ENCODE data around the gene C6orf89. TPM values are rescaled to one million over a fixed set of nuclear protein-coding genes. Genes with fewer than 3 reads are reported as not detected.

C6orf89 gene
- total RNA-seq, 1 experiment from 2014 or later = 13.2 TPM

GRCh38 chr6:36908747-36909146 is 23.0 kb downstream of the C6orf89 start:
- no peaks in the 10 kb centered on the region for H3K9me3 Mint-ChIP-seq
- ChIA-PET POLR2A (no interaction called here), CTCF (no interaction called here)
- no peak overlapping the region for H3K27ac Mint-ChIP-seq
- ATAC-seq (no peak), DNase-seq (ENCODE audit: low spot score) (no peak)
- TF ChIP-seq SMAD3 (CRISPR knock-in tag; IDR thresholded peaks at IDR 0.05; ENCODE audit: borderline replicate concordance) (no peak), FOXP4 (CRISPR knock-in tag; IDR thresholded peaks at IDR 0.05) (no peak), ZNF396 (CRISPR knock-in tag; IDR thresholded peaks at IDR 0.05; ENCODE audit: borderline replicate concordance) (no peak), RORB (CRISPR knock-in tag; IDR thresholded peaks at IDR 0.05) (no peak), CDX4 (CRISPR knock-in tag; IDR thresholded peaks at IDR 0.05; ENCODE audit: borderline replicate concordance) (no peak), PRRX2 (CRISPR knock-in tag; IDR thresholded peaks at IDR 0.05) (no peak), ZBTB43 (CRISPR knock-in tag; IDR thresholded peaks at IDR 0.05) (no peak), ZNF121 (CRISPR knock-in tag; IDR thresholded peaks at IDR 0.05) (no peak), MXD4 (CRISPR knock-in tag; IDR thresholded peaks at IDR 0.05; ENCODE audit: borderline replicate concordance) (no peak), SOX15 (CRISPR knock-in tag; IDR thresholded peaks at IDR 0.05) (no peak), NR3C1 (CRISPR knock-in tag; conservative IDR thresholded peaks at IDR 0.05; ENCODE audit: low read depth) (no peak), FOXK1 (CRISPR knock-in tag; IDR thresholded peaks at IDR 0.05) (no peak), CBFB (CRISPR knock-in tag; IDR thresholded peaks at IDR 0.05; ENCODE audit: low read depth) (no peak)
- TF ChIP-seq, protein P1, sequence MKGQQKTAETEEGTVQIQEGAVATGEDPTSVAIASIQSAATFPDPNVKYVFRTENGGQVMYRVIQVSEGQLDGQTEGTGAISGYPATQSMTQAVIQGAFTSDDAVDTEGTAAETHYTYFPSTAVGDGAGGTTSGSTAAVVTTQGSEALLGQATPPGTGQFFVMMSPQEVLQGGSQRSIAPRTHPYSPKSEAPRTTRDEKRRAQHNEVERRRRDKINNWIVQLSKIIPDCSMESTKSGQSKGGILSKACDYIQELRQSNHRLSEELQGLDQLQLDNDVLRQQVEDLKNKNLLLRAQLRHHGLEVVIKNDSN (CRISPR knock-in tag; IDR thresholded peaks at IDR 0.05) = no peak
- TF ChIP-seq, protein P2, sequence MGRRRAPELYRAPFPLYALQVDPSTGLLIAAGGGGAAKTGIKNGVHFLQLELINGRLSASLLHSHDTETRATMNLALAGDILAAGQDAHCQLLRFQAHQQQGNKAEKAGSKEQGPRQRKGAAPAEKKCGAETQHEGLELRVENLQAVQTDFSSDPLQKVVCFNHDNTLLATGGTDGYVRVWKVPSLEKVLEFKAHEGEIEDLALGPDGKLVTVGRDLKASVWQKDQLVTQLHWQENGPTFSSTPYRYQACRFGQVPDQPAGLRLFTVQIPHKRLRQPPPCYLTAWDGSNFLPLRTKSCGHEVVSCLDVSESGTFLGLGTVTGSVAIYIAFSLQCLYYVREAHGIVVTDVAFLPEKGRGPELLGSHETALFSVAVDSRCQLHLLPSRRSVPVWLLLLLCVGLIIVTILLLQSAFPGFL (CRISPR knock-in tag; IDR thresholded peaks at IDR 0.05; ENCODE audit: borderline replicate concordance) = no peak
- TF ChIP-seq, protein P3, sequence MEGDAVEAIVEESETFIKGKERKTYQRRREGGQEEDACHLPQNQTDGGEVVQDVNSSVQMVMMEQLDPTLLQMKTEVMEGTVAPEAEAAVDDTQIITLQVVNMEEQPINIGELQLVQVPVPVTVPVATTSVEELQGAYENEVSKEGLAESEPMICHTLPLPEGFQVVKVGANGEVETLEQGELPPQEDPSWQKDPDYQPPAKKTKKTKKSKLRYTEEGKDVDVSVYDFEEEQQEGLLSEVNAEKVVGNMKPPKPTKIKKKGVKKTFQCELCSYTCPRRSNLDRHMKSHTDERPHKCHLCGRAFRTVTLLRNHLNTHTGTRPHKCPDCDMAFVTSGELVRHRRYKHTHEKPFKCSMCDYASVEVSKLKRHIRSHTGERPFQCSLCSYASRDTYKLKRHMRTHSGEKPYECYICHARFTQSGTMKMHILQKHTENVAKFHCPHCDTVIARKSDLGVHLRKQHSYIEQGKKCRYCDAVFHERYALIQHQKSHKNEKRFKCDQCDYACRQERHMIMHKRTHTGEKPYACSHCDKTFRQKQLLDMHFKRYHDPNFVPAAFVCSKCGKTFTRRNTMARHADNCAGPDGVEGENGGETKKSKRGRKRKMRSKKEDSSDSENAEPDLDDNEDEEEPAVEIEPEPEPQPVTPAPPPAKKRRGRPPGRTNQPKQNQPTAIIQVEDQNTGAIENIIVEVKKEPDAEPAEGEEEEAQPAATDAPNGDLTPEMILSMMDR (IDR thresholded peaks at IDR 0.05) = no peak
- no peaks in the 10 kb centered on the region for H3K36me3 Mint-ChIP-seq
- H3K4me1 Mint-ChIP-seq = no peaks in the 10 kb centered on the region
- no peaks in the 10 kb centered on the region for H3K27me3 Mint-ChIP-seq (ENCODE audit: low read depth)
- H3K4me3 Mint-ChIP-seq = no peak overlapping the region

- CTCF ChIA-PET = interaction anchor here (1.6 to 3.5 kb wide), 2 partner anchors 26 to 27 kb away, joined by 5 to 29 read pairs; partner anchors contain the start of gene C6orf89
- Mint-ChIP-seq H3K4me1 (peaks cover 5% of the 10 kb centered on the region), H3K4me3 (no peak overlapping the region), H3K36me3 (no peaks in the 10 kb centered on the region), H3K27me3 (ENCODE audit: low read depth) (no peaks in the 10 kb centered on the region), H3K27ac (no peak overlapping the region), H3K9me3 (no peaks in the 10 kb centered on the region)
- TF ChIP-seq, protein P4, sequence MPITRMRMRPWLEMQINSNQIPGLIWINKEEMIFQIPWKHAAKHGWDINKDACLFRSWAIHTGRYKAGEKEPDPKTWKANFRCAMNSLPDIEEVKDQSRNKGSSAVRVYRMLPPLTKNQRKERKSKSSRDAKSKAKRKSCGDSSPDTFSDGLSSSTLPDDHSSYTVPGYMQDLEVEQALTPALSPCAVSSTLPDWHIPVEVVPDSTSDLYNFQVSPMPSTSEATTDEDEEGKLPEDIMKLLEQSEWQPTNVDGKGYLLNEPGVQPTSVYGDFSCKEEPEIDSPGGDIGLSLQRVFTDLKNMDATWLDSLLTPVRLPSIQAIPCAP (CRISPR knock-in tag; IDR thresholded peaks at IDR 0.05) = no peak
- TF ChIP-seq FOXP4 (CRISPR knock-in tag; IDR thresholded peaks at IDR 0.05) = no peak
- TF ChIP-seq, protein P5, sequence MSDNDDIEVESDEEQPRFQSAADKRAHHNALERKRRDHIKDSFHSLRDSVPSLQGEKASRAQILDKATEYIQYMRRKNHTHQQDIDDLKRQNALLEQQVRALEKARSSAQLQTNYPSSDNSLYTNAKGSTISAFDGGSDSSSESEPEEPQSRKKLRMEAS (CRISPR knock-in tag; IDR thresholded peaks at IDR 0.05) = no peak
- TF ChIP-seq ZNF219 (CRISPR knock-in tag; IDR thresholded peaks at IDR 0.05; ENCODE audit: borderline replicate concordance) = no peak
- no peak for TF ChIP-seq NFATC4 (CRISPR knock-in tag; IDR thresholded peaks at IDR 0.05)
- TF ChIP-seq ZNF232 (CRISPR knock-in tag; IDR thresholded peaks at IDR 0.05) = no peak
- no peak for TF ChIP-seq ZNF263 (CRISPR knock-in tag; IDR thresholded peaks at IDR 0.05; ENCODE audit: low read depth)
- POLR2A ChIA-PET = no interaction called here
- DNase-seq (ENCODE audit: low spot score) = no peak
- no peak for ATAC-seq
Measured at GRCh38 chr6:36912030-36912454, 26.3 kb downstream of the C6orf89 start.

Data from WTC11 (cell line).